ENCODE results near the gene NDC1. TPM values are rescaled to one million over a fixed set of nuclear protein-coding genes. Genes with fewer than 3 reads are reported as not detected.

NDC1 gene
- total RNA-seq, 1 donor from 2014 or later, result 6.0 TPM

GRCh38 chr1:53717025-53717804 lies 120.9 kb downstream of the NDC1 start:
- intact Hi-C loops (cut with DNase I), result no loop called here
- peak; percentile 31 for DNase-seq (ENCODE audit: low spot score)

DNA sequence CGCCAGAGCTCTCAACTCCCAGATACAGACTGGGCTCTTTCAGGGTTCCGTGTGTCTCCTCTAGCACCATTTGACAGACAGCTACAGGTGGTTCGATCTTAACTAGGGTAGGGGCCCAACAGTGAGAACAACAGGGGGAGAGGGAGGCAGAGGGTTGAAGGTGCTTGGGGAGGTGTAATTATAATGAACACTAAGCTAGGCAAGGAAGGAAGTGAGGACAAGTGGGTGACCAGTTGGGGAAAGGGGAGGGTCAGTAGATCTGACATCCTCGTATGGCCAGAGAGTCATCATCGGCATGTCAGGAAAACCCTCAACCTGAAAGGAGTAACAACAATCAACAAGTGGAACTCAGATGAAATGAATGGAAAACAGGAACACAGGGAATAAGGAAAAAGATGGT lies 121.9 kb downstream of the NDC1 start:
- no peak for DNase-seq (ENCODE audit: low spot score)
- intact Hi-C loops (cut with DNase I), result no loop called here

DNA sequence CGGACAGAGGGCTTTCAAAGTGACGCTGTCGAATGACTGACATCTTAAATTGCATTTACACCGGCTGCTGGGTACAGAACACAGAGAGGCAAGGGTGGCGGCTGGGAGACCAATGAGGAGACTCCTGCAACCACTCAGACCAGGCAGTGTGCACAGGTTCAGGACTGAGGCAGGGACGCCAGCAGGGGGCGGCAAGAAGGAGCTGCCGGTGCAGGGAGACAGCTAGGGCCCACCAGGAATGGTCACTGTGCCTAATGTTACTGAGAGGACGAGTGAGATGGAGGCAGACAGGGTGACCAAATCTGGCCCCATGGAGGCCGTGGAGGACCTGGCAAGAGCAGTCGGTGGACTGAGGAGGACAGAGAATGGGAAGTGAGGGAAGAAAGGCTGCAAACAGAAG lies 122.6 kb downstream of the NDC1 start:
- no peak for DNase-seq (ENCODE audit: low spot score)
- intact Hi-C loops (cut with DNase I), result no loop called here

Other genes starting within 250 kb of the NDC1 start
- gene GLIS1, start 99.1 kb downstream of the NDC1 start, total RNA-seq, result 0.30 TPM
- 13.4 TPM for gene YIPF1, start 51.5 kb upstream of the NDC1 start, total RNA-seq
- gene DIO1, start 55.9 kb upstream of the NDC1 start, total RNA-seq, result not detected
- 11.1 TPM for gene IFT25, start 107.4 kb upstream of the NDC1 start, total RNA-seq
- 19.1 TPM for gene LRRC42, start 108.1 kb upstream of the NDC1 start, total RNA-seq
- gene LDLRAD1, start 179.9 kb upstream of the NDC1 start, total RNA-seq, result not detected
- gene TMEM59, start 214.9 kb upstream of the NDC1 start, total RNA-seq, result 289 TPM
- 4.1 TPM for gene TCEANC2, start 215.3 kb upstream of the NDC1 start, total RNA-seq